Lower leg skin (tissue), 3 donors: Measurements from ENCODE around the gene MTHFD2L.

Source experiments
- CTCF ChIP-seq, 3 donors: fragments of 450-650 bp; IDR thresholded peaks; one replicate each; pipeline ENCODE4 v1.5.1; 2016; ENCODE audit warnings: antibody characterized with exemption in 3 of 3, mild to moderate bottlenecking in 3 of 3, moderate library complexity in 2 of 3
- POLR2A ChIP-seq, 2 donors: fragments of 450-650 bp; IDR thresholded peaks; one replicate each; pipeline ENCODE4 v1.6.1; 2016 to 2017; ENCODE audit warnings: antibody characterized with exemption in 2 of 2, mild to moderate bottlenecking in 1 of 2, moderate library complexity in 1 of 2

- TF ChIP-seq POLR2A (IDR thresholded peaks at IDR 0.05) (no peak), CTCF (IDR thresholded peaks at IDR 0.05) (no peak)
Measured at GRCh38 chr4:74260036-74260435, 102.1 kb downstream of the MTHFD2L start.
